GM21390 (cell line): ENCODE results near the gene FMNL3.
"Not testable (repeated sequence)": the region's sequence is repeated elsewhere in the genome, so short reads cannot be mapped to it uniquely, and the experiment has no call there.

Experiments
- ATAC-seq: cut with Tn5 transposase; IDR thresholded peaks from one replicate; pipeline ENCODE4 v1.9.1; 2021; ENCODE audit not compliant: unreplicated experiment

The FMNL3 gene

GRCh38 chr12:49610785-49611184, 96.4 kb downstream of the FMNL3 start:
- not testable (repeated sequence) for ATAC-seq

GRCh38 chr12:49609875-49610154, 97.4 kb downstream of the FMNL3 start:
- ATAC-seq = no peak

DNA sequence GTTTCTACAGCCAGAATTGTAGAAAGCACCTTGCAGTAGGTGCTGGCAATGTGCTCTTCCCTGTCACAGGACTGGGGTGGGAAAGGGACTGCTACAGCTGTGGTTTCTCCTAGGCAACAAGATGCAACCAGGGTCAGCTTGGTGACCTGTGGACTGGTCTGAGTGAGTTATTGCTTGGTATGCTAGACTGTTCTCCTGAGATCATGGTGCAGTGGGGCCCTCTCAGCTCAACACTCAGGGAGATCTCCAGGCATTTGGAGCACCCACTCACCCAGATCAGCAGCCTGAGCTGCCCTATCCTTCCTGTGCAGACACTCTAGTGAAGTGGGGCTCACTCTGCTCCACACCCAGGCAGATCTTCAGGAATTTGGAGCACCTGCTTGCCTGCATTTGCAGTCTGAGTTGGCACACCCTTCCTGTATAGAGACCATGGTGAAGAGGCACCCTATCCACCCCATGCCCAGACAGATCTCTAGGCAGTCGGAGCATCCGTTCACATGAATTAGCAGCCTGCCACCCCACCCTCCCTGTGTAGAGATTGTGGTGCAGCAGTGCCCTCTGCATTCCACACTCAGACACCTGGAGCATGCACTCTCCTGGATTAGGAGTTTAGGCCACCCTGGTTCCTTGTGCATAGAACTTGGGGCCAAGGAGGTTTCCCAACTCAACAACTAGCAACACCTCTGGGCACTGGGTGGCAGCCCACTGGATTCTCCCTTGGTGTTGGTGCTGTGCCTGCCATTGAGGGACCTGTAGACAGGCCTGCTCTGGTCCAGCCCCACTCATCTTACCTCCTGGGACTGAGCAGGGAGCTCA, 97.9 kb downstream of the FMNL3 start:
- ATAC-seq = no peak

GRCh38 chr12:49605539-49605938, 101.7 kb downstream of the FMNL3 start, which contains the start of gene FAM186B:
TSS of gene FAM186B (minus strand) at chr12:49605639. CDS start at chr12:49605477, 162 bp downstream.
- ATAC-seq = not testable (repeated sequence)

DNA sequence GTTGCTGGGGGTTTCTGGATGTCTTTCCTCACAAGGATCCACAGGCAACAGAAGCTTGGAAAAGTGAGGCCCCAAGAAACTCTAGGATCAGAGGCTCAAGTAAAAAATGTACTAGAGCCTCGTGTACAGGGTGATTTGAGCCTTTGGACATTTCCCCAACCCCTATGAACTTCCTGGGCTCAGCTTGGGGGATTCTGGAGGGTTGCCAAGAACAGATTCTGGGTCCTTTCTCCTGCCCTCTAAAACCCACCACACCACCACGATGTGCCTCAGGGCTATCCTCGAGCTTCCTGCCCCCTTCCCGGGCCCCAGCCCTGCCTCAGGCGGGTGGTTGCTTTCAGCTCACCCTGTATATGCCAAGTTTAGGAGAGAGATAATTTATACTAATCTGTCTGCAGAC, 102.3 kb downstream of the FMNL3 start:
- no peak for ATAC-seq

DNA sequence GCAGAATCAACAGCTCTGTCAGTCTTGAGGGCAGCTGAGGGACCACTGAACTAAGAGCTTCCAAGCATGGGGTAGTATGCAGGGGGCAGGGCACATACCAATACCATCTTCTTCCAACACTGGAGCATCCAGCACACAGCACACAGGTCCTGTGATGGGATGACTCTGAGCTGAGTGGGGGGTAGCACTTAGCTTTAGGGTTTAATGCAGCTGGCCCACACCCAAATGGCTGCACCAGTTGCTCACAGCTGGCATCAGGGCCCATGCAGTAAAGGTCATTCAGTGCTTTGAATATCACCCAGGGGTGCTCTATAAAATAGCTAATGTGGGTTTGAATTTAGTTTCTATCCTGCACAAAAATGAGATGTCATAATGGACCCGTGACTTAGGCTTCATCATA, 103.5 kb downstream of the FMNL3 start:
- ATAC-seq = no peak

- no peak for ATAC-seq
Observed at GRCh38 chr12:49599961-49600360, 107.2 kb downstream of the FMNL3 start.

DNA sequence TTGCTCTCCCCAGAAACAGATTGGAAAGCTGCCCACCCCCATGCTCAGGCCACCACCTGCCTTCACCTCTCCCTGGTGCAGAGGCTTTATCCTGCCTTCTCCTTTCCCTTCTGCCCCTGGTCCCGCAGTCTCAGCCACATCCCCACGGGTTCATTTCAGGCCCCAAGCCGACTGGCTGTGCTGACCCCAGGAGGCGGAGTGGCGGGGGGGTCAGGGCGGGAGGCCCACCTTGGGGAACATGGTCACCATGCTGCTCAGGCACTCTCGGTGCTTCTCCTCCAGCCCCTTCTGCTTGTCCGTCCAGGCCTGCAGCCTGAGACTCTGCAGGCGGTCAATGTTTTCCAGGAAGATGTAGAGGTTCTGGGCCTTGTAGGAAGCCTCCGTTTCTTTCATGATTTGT, 108.7 kb downstream of the FMNL3 start:
- no peak for ATAC-seq

DNA sequence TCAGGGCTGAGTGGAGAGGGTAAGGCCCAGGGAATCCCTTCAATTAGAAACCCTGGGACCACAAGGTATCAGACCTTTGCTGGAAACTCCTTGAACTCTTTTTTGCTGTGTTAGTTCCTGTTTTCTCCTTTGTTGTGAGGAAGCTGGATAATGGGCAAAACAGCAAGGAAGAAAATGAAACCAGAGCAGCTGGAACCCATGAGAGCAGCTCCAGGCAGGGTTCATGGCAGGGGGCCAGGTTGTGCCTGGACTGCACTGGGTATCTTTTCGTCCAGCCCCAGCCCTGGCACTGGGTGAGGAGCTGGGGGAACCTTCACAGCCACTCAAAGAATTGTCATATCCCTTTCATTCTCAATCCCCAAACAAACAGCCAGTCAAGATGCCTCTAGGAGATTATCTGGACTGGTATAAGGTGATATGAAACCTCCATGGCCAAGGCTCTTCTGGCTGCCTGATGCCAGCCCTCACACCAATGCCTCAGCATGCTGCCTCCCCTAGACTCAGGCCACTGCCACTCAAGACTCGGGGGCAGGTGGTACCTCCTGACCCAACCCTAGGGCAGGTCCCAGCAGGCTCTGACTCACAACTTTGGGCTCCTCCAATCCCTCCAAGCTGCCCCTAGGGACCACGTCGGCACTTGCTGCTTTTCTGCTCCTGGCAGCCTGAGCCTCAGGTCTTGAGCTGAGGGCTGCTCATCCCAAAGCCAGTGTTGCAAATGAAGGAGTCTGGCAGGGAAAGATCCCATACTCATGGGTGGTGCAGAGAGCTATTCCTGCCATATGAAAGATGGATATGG, 118.3 kb downstream of the FMNL3 start:
- no peak for ATAC-seq

- no peak for ATAC-seq
Observed at GRCh38 chr12:49588281-49588680, 118.9 kb downstream of the FMNL3 start.

- ATAC-seq = no peak
Observed at GRCh38 chr12:49587174-49587908, 119.9 kb downstream of the FMNL3 start.
